GM12878 (cell line): Measurements from ENCODE around the gene GBA2. TPM values are rescaled to one million over a fixed set of nuclear protein-coding genes. Genes with fewer than 3 reads are reported as not detected.

Experiments
- ATAC-seq: fragments of 200-7000 bp; cut with Tn5 transposase; 3 replicates; pipeline ENCODE4 v1.9.1; 2020; ENCODE audit warnings: mild to moderate bottlenecking, moderate library complexity
- BruUV-seq: library from RNA; stranded (reverse); fragments of 400-500 nt; replicated peaks from 2 replicates; lab custom pipeline; 2021; lab: Mats Ljungman, UMichigan
- CTCF ChIA-PET: fragments of 300-600 bp; sonication (Branson Sonifier 250); formaldehyde crosslinking; extraction: SDS; loops from one replicate; lab custom pipeline; 2021; ENCODE audit warnings: inconsistent platforms; lab: Yijun Ruan, JAX
- POLR2A ChIA-PET: fragments of 350-600 bp; formaldehyde crosslinking; extraction: SDS; loops from one replicate; lab custom pipeline; 2021; ENCODE audit warnings: inconsistent platforms; lab: Charles Lee
- RAD21 ChIA-PET: fragments of 300-600 bp; sonication (Branson Sonifier 250); formaldehyde crosslinking; loops from one replicate; lab custom pipeline; 2023; ENCODE audit warnings: antibody characterized with exemption; ENCODE audit not compliant: unreplicated experiment; lab: Charles Lee
- SMC1A ChIA-PET: fragments of 300-600 bp; sonication (Branson Sonifier 250); formaldehyde crosslinking; loops from one replicate; lab custom pipeline; 2023; ENCODE audit not compliant: unreplicated experiment, uncharacterized antibody; lab: Charles Lee
- DNase-seq: peaks from one replicate; pipeline ENCODE4 v3.0.0-alpha.2; 2011; ENCODE audit warnings: low read depth, low spot score
- FAIRE-seq: peaks from 3 replicates; lab custom pipeline; 2011; peaks lifted over from hg19 to GRCh38; lab: Jason Lieb, UNC
- H2AFZ ChIP-seq: 2 replicates; pipeline ENCODE4 v1.6.0; 2011; ENCODE audit warnings: low read depth, low read length, control low read depth; ENCODE audit not compliant: control insufficient read depth
- H3K27ac ChIP-seq: 2 replicates; pipeline ENCODE4 v1.5.1; 2011; ENCODE audit warnings: control low read depth; ENCODE audit not compliant: control insufficient read depth, insufficient read depth
- H3K27me3 ChIP-seq, 2 experiments: replicated peaks in 1 of 2; 2 replicates each; pipeline versions ENCODE4 v1.6.0 to v1.6.1; 2011; ENCODE audit warnings: low read length in 1 of 2; ENCODE audit not compliant: control insufficient read depth in 2 of 2, insufficient read depth in 2 of 2
- H3K36me3 ChIP-seq, 2 experiments: 2 replicates each; pipeline ENCODE4 v1.5.1; 2011; ENCODE audit warnings: low read length in 1 of 2; ENCODE audit not compliant: control insufficient read depth in 2 of 2, insufficient read depth in 2 of 2
- H3K4me1 ChIP-seq: 2 replicates; pipeline ENCODE4 v1.6.1; 2011; ENCODE audit warnings: mild to moderate bottlenecking, low read length, moderate library complexity, mixed read lengths; ENCODE audit not compliant: control insufficient read depth, insufficient read depth
- H3K4me2 ChIP-seq: 2 replicates; pipeline ENCODE4 v1.6.0; 2011; ENCODE audit warnings: control low read depth; ENCODE audit not compliant: control insufficient read depth, insufficient read depth
- H3K4me3 ChIP-seq: fragments of 200-600 bp; sonication (generic); 2 replicates; pipeline ENCODE4 v1.5.1; 2016
- H3K79me2 ChIP-seq: 2 replicates; pipeline ENCODE4 v1.6.0; 2011; ENCODE audit warnings: low read length; ENCODE audit not compliant: control insufficient read depth, insufficient read depth
- H3K9ac ChIP-seq: 2 replicates; pipeline ENCODE4 v1.8.0; 2011; ENCODE audit warnings: low read length, control low read depth, mixed read lengths; ENCODE audit not compliant: control insufficient read depth, insufficient read depth
- H3K9me3 ChIP-seq: replicated peaks from 3 replicates; pipeline ENCODE4 v1.5.1; 2011; ENCODE audit warnings: mild to moderate bottlenecking, low read length; ENCODE audit not compliant: control insufficient read depth, insufficient read depth
- H4K20me1 ChIP-seq: 2 replicates; pipeline ENCODE4 v1.6.0; 2011; ENCODE audit not compliant: control insufficient read depth, insufficient read depth
- CBX5 ChIP-seq: sonication (generic); IDR thresholded peaks from 2 replicates; pipeline ENCODE4 v1.6.1; 2016; ENCODE audit warnings: low read depth, moderate library complexity, mild to moderate bottlenecking, inconsistent platforms
- EED ChIP-seq: sonication (generic); IDR thresholded peaks from 2 replicates; pipeline ENCODE4 v1.6.1; 2016; ENCODE audit warnings: antibody characterized with exemption, low read depth
- NR2C2 ChIP-seq: IDR thresholded peaks from 2 replicates; pipeline ENCODE4 v1.6.1; 2011; ENCODE audit warnings: borderline replicate concordance, low read depth; ENCODE audit not compliant: control insufficient read depth, insufficient read length
- SMAD5 ChIP-seq: IDR thresholded peaks from 2 replicates; pipeline ENCODE4 v1.6.1; 2016; ENCODE audit warnings: antibody characterized with exemption, low read depth
- TBL1XR1 ChIP-seq: IDR thresholded peaks from 2 replicates; pipeline ENCODE4 v1.6.1; 2012; ENCODE audit warnings: low read depth, low read length, improper control_type of control experiment
- ZNF207 ChIP-seq: fragments of 450-650 bp; IDR thresholded peaks from 2 replicates; pipeline ENCODE4 v1.6.1; 2014; ENCODE audit warnings: antibody characterized with exemption, mild to moderate bottlenecking, borderline replicate concordance
- ZNF592 ChIP-seq: fragments of 450-650 bp; IDR thresholded peaks from 2 replicates; pipeline ENCODE4 v1.6.1; 2017; ENCODE audit warnings: mild to moderate bottlenecking, moderate library complexity
- WGBS: methylation state at CpG from one replicate; pipeline ENCODE4 v1.1.6; 2016; ENCODE audit warnings: low lambda C conversion rate; ENCODE audit not compliant: insufficient replicate concordance, insufficient coverage; ENCODE audit errors: missing lambda C conversion rate; 5-methylcytosine and 5-hydroxymethylcytosine counted together
- in situ Hi-C: fragments of 300-500 bp; cut with MboI; formaldehyde crosslinking; loops from 9 replicates; pipeline ENCODE4 v1.14.3; 2018; ENCODE audit warnings: mixed read lengths
- intact Hi-C: fragments of 100-400 bp; cut with micrococcal nuclease; formaldehyde crosslinking; loops from one replicate; pipeline ENCODE4 v1.14.2; 2022; ENCODE audit not compliant: unreplicated experiment
- polyA plus RNA-seq, 11 experiments: library from polyadenylated mRNA; depleted of rRNA in 4 of 11; unstranded in 6 of 11; stranded (reverse) in 5 of 11; fragments of >200 nt; fragmentation: Nextera tagmentation in 4 of 11; fragmentation: Illumina TruSeq in 1 of 11; extraction: Ambion mirVana in 4 of 11; extraction: Trizol in 1 of 11; gene quantifications; 1 replicate in 1 of 11; 2 replicates in 10 of 11; pipeline versions ENCODE4 v1.2.1 to v1.2.3, GENCODE V29; 2011 to 2016; ENCODE audit warnings: inconsistent platforms in 2 of 11, missing spikeins in 2 of 11, low read depth in 1 of 11
- total RNA-seq, 4 experiments: library from RNA; depleted of rRNA in 3 of 4; stranded (reverse); fragments of >200 nt in 3 of 4; fragmentation: Illumina TruSeq in 1 of 4; extraction: Trizol in 1 of 4; gene quantifications; 2 replicates each; pipeline versions ENCODE4 v1.2.1 to v1.2.3, GENCODE V29; 2013 to 2021
- TF ChIP-seq, protein P1 (sequence below): IDR thresholded peaks from 2 replicates; pipeline ENCODE4 v1.6.1; 2011; ENCODE audit warnings: low read depth, low read length, improper control_type of control experiment, borderline replicate concordance
- TF ChIP-seq, protein P2 (sequence below): fragments of 450-650 bp; IDR thresholded peaks from 2 replicates; pipeline ENCODE4 v1.6.1; 2017; ENCODE audit warnings: antibody characterized with exemption, mild to moderate bottlenecking, moderate library complexity

GBA2 gene
- total and polyA plus RNA-seq, 10 of the 15 experiments (the other 5 are each of a cell fraction or from before 2014, with no cell fraction given) = 15.3 to 45.1 (median 29.1) TPM

DNA sequence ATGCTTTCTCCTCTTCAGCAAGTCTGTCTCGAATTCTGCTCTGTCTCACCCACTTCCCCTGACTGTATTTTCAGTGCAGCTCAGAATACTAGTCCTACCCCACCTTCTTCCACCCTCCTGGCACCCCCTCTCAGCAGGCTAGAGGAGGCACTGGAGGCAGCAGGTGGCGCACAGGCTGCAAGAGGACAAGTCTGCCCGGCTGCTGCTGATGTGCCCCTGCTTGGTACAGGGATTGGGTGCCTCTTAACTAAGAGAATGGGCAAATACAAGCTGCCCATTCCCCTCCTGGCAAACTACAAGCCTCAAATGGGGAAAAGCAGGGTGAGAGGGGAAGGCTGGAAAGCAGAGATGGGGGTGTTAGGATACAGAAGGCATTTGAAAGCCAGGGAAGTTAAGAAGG, 22.1 kb downstream of the GBA2 start (continued):
- TF ChIP-seq, protein P1, sequence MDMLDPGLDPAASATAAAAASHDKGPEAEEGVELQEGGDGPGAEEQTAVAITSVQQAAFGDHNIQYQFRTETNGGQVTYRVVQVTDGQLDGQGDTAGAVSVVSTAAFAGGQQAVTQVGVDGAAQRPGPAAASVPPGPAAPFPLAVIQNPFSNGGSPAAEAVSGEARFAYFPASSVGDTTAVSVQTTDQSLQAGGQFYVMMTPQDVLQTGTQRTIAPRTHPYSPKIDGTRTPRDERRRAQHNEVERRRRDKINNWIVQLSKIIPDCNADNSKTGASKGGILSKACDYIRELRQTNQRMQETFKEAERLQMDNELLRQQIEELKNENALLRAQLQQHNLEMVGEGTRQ = no peak

GRCh38 chr9:35725362-35725761, 23.7 kb downstream of the GBA2 start:
- in situ Hi-C loops = loop anchor here (5.0 kb wide), 1 partner anchor 118 kb away; the partner anchor contains the start of gene TESK1
- H3K4me2 ChIP-seq = no peak overlapping the region
- no peak overlapping the region; the same call in 1 of the 2 replicates for H3K27ac ChIP-seq
- no peaks in the 10 kb centered on the region for H4K20me1 ChIP-seq
- H2AFZ ChIP-seq = no peak overlapping the region
- RAD21 ChIA-PET = interaction anchor here (1.0 to 8.6 kb wide), 4 partner anchors 60 to 77 kb away, joined by 3 to 133 read pairs (median 30); partner anchors contain the start of genes ARHGEF39 and SIT1
- DNase-seq (no peak), FAIRE-seq (no peak), ATAC-seq (no peak)
- peaks cover 20% of the 10 kb centered on the region for H3K4me1 ChIP-seq
- SMC1A ChIA-PET = interaction anchor here (0.8 to 8.0 kb wide), 4 partner anchors 21 to 157 kb away, joined by 3 to 145 read pairs (median 12); partner anchors contain the start of genes ARHGEF39, CCDC107 and RMRP
- H3K36me3 ChIP-seq = peaks cover 33 to 36% of the 10 kb centered on the region in 2 experiments
- no peaks in the 10 kb centered on the region for H3K27me3 ChIP-seq
- BruUV-seq = no TSS peak
- no peak overlapping the region for H3K9ac ChIP-seq
- WGBS = 91% methylated on average over 11 of the region's 11 CpGs
- CTCF ChIA-PET = interaction anchor here (1.2 to 9.5 kb wide), 7 partner anchors 9 to 157 kb away, joined by 3 to 183 read pairs (median 39); partner anchors contain the start of genes ARHGEF39, CCDC107, GBA2 and RGP1
- H3K79me2 ChIP-seq = peaks cover 47% of the 10 kb centered on the region
- no peak overlapping the region for H3K4me3 ChIP-seq
- intact Hi-C loops = loop anchor here (10.0 kb wide), 1 partner anchor 651 kb away; the partner anchor contains the start of genes FANCG and VCP
- no peaks in the 10 kb centered on the region for H3K9me3 ChIP-seq
- POLR2A ChIA-PET = interaction anchor here (0.6 to 8.1 kb wide), 5 partner anchors 10 to 727 kb away, joined by 4 to 127 read pairs (median 8); partner anchors contain the start of genes GBA2, RGP1 and SIT1
- no peak for TF ChIP-seq SMAD5
- TF ChIP-seq TBL1XR1 = no peak
- TF ChIP-seq, protein P2, sequence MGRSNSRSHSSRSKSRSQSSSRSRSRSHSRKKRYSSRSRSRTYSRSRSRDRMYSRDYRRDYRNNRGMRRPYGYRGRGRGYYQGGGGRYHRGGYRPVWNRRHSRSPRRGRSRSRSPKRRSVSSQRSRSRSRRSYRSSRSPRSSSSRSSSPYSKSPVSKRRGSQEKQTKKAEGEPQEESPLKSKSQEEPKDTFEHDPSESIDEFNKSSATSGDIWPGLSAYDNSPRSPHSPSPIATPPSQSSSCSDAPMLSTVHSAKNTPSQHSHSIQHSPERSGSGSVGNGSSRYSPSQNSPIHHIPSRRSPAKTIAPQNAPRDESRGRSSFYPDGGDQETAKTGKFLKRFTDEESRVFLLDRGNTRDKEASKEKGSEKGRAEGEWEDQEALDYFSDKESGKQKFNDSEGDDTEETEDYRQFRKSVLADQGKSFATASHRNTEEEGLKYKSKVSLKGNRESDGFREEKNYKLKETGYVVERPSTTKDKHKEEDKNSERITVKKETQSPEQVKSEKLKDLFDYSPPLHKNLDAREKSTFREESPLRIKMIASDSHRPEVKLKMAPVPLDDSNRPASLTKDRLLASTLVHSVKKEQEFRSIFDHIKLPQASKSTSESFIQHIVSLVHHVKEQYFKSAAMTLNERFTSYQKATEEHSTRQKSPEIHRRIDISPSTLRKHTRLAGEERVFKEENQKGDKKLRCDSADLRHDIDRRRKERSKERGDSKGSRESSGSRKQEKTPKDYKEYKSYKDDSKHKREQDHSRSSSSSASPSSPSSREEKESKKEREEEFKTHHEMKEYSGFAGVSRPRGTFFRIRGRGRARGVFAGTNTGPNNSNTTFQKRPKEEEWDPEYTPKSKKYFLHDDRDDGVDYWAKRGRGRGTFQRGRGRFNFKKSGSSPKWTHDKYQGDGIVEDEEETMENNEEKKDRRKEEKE = no peak
- no peak for TF ChIP-seq NR2C2
- TF ChIP-seq ZNF592 = no peak
- no peak for TF ChIP-seq CBX5
- no peak for TF ChIP-seq EED
- TF ChIP-seq ZNF207 = no peak
